Activated CD8-positive, alpha-beta T cell treated with anti-CD3 and anti-CD28 coated beads for 36 hours (primary cell): ENCODE data around the gene AMZ2. TPM values are rescaled to one million over a fixed set of nuclear protein-coding genes. Genes with fewer than 3 reads are reported as not detected.

Experiments used
- ATAC-seq: fragments of 200-7000 bp; cut with Tn5 transposase; one replicate; pipeline ENCODE4 v1.10.0; 2021; ENCODE audit warnings: mild to moderate bottlenecking, moderate library complexity
- CTCF ChIA-PET: fragments of 350-600 bp; sonication (Branson Sonifier 250); formaldehyde crosslinking; loops from one replicate; lab custom pipeline; 2021; ENCODE audit warnings: antibody characterized with exemption; lab: Charles Lee
- POLR2A ChIA-PET: fragments of 350-600 bp; sonication (Branson Sonifier 250); formaldehyde crosslinking; loops from one replicate; lab custom pipeline; 2021; ENCODE audit warnings: antibody characterized with exemption; lab: Charles Lee
- DNase-seq: peaks from one replicate; pipeline ENCODE4 v3.0.0-alpha.2; 2020
- H3K27ac Mint-ChIP-seq: one replicate; pipeline ENCODE4 v1.8.0; 2021; ENCODE audit warnings: mild to moderate bottlenecking, mixed read lengths
- H3K27me3 Mint-ChIP-seq: one replicate; pipeline ENCODE4 v1.8.0; 2021; ENCODE audit warnings: mixed read lengths
- H3K36me3 Mint-ChIP-seq: one replicate; pipeline ENCODE4 v1.8.0; 2021; ENCODE audit warnings: low read depth, mixed read lengths
- H3K4me1 Mint-ChIP-seq: one replicate; pipeline ENCODE4 v1.8.0; 2021; ENCODE audit warnings: low read depth, mixed read lengths
- H3K4me3 Mint-ChIP-seq: one replicate; pipeline ENCODE4 v1.8.0; 2021; ENCODE audit warnings: mild to moderate bottlenecking, moderate library complexity, mixed read lengths
- H3K9me3 Mint-ChIP-seq: one replicate; pipeline ENCODE4 v1.8.0; 2021; ENCODE audit warnings: mixed read lengths
- CTCF ChIP-seq: fragments of 200-600 bp; IDR thresholded peaks from one replicate; pipeline ENCODE4 v1.8.0; 2022; ENCODE audit warnings: antibody characterized with exemption, mild to moderate bottlenecking
- intact Hi-C: fragments of 100-400 bp; cut with micrococcal nuclease; formaldehyde crosslinking; loops from one replicate; pipeline ENCODE4 v1.10.0; 2022
- total RNA-seq, 2 experiments: library from RNA; stranded (reverse); gene quantifications; one replicate each; pipeline ENCODE4 v1.2.3, GENCODE V29; 2021

The AMZ2 gene
- total RNA-seq, 2 experiments from 2014 or later = 132 to 141 TPM

GRCh38 chr17:68296217-68297191 lies 48.7 kb downstream of the AMZ2 start:
- peaks cover 44% of the 10 kb centered on the region for H3K4me1 Mint-ChIP-seq
- H3K36me3 Mint-ChIP-seq = no peaks in the 10 kb centered on the region
- H3K27ac Mint-ChIP-seq = peak overlapping the region; percentile 77
- DNase-seq = peak; percentile 92
- POLR2A ChIA-PET = interaction anchor here (0.6 to 1.5 kb wide), 4 partner anchors 25 to 162 kb away, joined by 3 to 4 read pairs (median 4); no protein-coding TSS in a partner anchor
- peak overlapping the region; percentile 49 for H3K4me3 Mint-ChIP-seq
- no peak for TF ChIP-seq CTCF
- no peaks in the 10 kb centered on the region for H3K27me3 Mint-ChIP-seq
- CTCF ChIA-PET = interaction anchor here (0.9 to 2.5 kb wide), 4 partner anchors 10 to 136 kb away, joined by 3 to 13 read pairs (median 4); no protein-coding TSS in a partner anchor
- intact Hi-C loops = loop anchor here (5.0 to 10.0 kb wide), 2 partner anchors 101 to 138 kb away; no protein-coding TSS in a partner anchor
- ATAC-seq = peak; percentile 43
- H3K9me3 Mint-ChIP-seq = no peaks in the 10 kb centered on the region

GRCh38 chr17:68297195-68297594 lies 49.4 kb downstream of the AMZ2 start:
- Mint-ChIP-seq H3K27ac (peak overlapping the region; percentile 77), H3K9me3 (no peaks in the 10 kb centered on the region), H3K27me3 (no peaks in the 10 kb centered on the region), H3K4me3 (peak overlapping the region; percentile 49), H3K4me1 (peaks cover 45% of the 10 kb centered on the region), H3K36me3 (no peaks in the 10 kb centered on the region)
- intact Hi-C loops = loop anchor here (5.0 to 10.0 kb wide), 2 partner anchors 100 to 138 kb away; no protein-coding TSS in a partner anchor
- ATAC-seq (no peak), DNase-seq (no peak)
- CTCF ChIA-PET = interaction anchor here (0.9 to 2.5 kb wide), 4 partner anchors 10 to 135 kb away, joined by 3 to 13 read pairs (median 4); no protein-coding TSS in a partner anchor
- TF ChIP-seq CTCF = no peak
- POLR2A ChIA-PET = interaction anchor here (1.1 to 1.2 kb wide), 2 partner anchors 25 to 161 kb away, joined by 4 read pairs; no protein-coding TSS in a partner anchor

- ChIA-PET POLR2A (no interaction called here), CTCF (no interaction called here)
- Mint-ChIP-seq H3K4me3 (no peak overlapping the region), H3K27ac (no peak overlapping the region), H3K36me3 (no peaks in the 10 kb centered on the region), H3K9me3 (no peaks in the 10 kb centered on the region), H3K4me1 (peaks cover 38% of the 10 kb centered on the region), H3K27me3 (no peaks in the 10 kb centered on the region)
- no peak for TF ChIP-seq CTCF
- DNase-seq (no peak), ATAC-seq (no peak)
- intact Hi-C loops = loop anchor here (5.0 to 10.0 kb wide), 2 partner anchors 99 to 136 kb away; no protein-coding TSS in a partner anchor
Measured at GRCh38 chr17:68298601-68299000, 50.8 kb downstream of the AMZ2 start.

DNA sequence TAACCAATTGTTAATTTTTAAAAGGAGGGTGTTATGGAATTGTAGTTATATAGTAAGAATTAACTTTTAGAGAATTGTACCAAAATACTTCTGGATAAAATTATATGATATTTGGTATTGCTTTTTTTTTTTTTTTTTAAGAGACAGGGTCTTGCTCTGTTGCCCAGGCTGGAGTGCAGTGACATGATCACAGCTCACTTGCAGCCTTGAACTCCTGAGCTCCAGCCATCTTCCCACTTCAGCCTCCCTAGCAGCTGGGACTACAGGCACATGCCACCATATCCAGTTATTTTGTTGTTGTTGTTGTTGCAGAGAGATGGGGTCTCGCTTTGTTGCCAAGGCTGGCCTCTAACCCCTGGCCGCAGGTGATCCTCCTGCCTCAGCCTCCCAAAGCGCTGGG lies 52.0 kb downstream of the AMZ2 start:
- Mint-ChIP-seq H3K4me1 (peaks cover 29% of the 10 kb centered on the region), H3K36me3 (no peaks in the 10 kb centered on the region), H3K27ac (no peak overlapping the region), H3K27me3 (no peaks in the 10 kb centered on the region), H3K4me3 (no peak overlapping the region), H3K9me3 (no peaks in the 10 kb centered on the region)
- TF ChIP-seq CTCF = no peak
- DNase-seq (no peak), ATAC-seq (no peak)
- ChIA-PET POLR2A (interaction anchor here (0.6 to 1.2 kb wide), 2 partner anchors 10 to 166 kb away, joined by 3 read pairs; no protein-coding TSS in a partner anchor), CTCF (no interaction called here)
- intact Hi-C loops = loop anchor here (5.0 to 10.0 kb wide), 2 partner anchors 97 to 135 kb away; no protein-coding TSS in a partner anchor
